ENCODE results near the gene PDGFC. TPM values are rescaled to one million over a fixed set of nuclear protein-coding genes. Genes with fewer than 3 reads are reported as not detected.

PDGFC gene
- total RNA-seq, 1 experiment from 2014 or later = 4.5 TPM

DNA sequence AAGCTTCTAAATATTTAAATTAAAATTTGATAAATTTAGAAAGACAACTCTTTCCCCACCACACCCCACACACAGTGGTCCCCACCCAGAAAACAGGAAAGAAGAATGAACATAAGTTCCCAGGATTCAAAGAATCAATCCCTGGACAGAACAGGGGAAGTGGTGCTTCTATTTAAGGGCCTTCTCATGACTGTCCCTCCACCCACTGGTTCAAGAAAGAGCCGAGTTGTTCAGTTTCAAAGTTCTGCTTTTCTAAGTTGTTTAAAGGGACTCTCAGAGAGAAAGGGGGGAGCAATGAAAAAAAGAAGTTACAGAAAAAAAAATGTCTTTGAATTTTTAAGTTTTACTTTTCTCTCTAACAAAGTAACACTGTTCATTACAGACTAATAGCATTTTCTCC is 195.8 kb downstream of the PDGFC start:
- DNase-seq = no peak
- Mint-ChIP-seq H3K4me1 (peaks cover 10 to 24% of the 10 kb centered on the region in 2 experiments), H3K27ac (no peak overlapping the region), H3K27me3 (ENCODE audit: low read depth) (no peaks in the 10 kb centered on the region), H3K4me3 (no peak overlapping the region), H3K9me3 (no peaks in the 10 kb centered on the region), H3K36me3 (ENCODE audit: insufficient read depth in 1 of 3, low read depth in 3 of 3) (no peaks in the 10 kb centered on the region)
- Histone ChIP-seq H3T11ph (ENCODE audit: low read length) (no peak overlapping the region), H2BK5ac (ENCODE audit: insufficient read length, low read length) (no peak overlapping the region), H3K9me3 (ENCODE audit: control insufficient read depth, low read depth, low read length) (no peaks in the 10 kb centered on the region), H4K20me1 (ENCODE audit: control insufficient read depth, insufficient read depth, insufficient read length) (no peaks in the 10 kb centered on the region), H3K14ac (ENCODE audit: insufficient read depth, low read length) (no peak overlapping the region), H3K23ac (ENCODE audit: insufficient read length, low read depth, low read length) (no peak overlapping the region), H2BK15ac (ENCODE audit: low read depth, low read length) (no peak overlapping the region), H2AK5ac (ENCODE audit: insufficient read length, low read length) (no peak overlapping the region), H3K56ac (ENCODE audit: insufficient read length, low read depth, low read length) (no peak overlapping the region), H3K27ac (ENCODE audit: insufficient read length, low read depth, low read length) (no peak overlapping the region), H3K79me1 (ENCODE audit: insufficient read depth, low read depth, low read length, poor library complexity, severe bottlenecking) (no peaks in the 10 kb centered on the region), H2AFZ (ENCODE audit: low read length) (no peak overlapping the region), H3K9ac (ENCODE audit: extremely low read depth, insufficient read length, low read length) (no peak overlapping the region), H2BK20ac (ENCODE audit: low read depth, low read length, poor library complexity, severe bottlenecking) (no peak overlapping the region), H3K4ac (ENCODE audit: low read depth, low read length) (no peak overlapping the region), H3K23me2 (ENCODE audit: insufficient read length, low read depth, low read length, poor library complexity, severe bottlenecking) (no peaks in the 10 kb centered on the region), H3K4me2 (ENCODE audit: insufficient read depth, insufficient read length, low read length) (no peak overlapping the region), H4K8ac (replicated peaks; ENCODE audit: insufficient read length, low read depth, low read length) (no peak overlapping the region), H4K5ac (ENCODE audit: insufficient read length, low read depth, low read length) (no peak overlapping the region), H3K27me3 (ENCODE audit: insufficient read depth, low read length) (no peaks in the 10 kb centered on the region), H2BK120ac (ENCODE audit: low read depth, low read length, poor library complexity, severe bottlenecking) (no peak overlapping the region), H4K91ac (ENCODE audit: insufficient read length, low read depth, low read length) (no peak overlapping the region), H3K4me1 (ENCODE audit: insufficient read depth, low read length) (no peaks in the 10 kb centered on the region; the same call in 1 of the 2 replicates), H2BK12ac (ENCODE audit: insufficient read length, low read depth, low read length) (no peak overlapping the region), H3K79me2 (ENCODE audit: insufficient read depth, low read length) (no peaks in the 10 kb centered on the region), H3K18ac (ENCODE audit: insufficient read length, low read depth, low read length) (no peak overlapping the region)
- WGBS (ENCODE audit: extremely low coverage, insufficient read length, low lambda C conversion rate) = no CpG with 5 or more reads among the region's 1 CpG
- TF ChIP-seq, protein P1, sequence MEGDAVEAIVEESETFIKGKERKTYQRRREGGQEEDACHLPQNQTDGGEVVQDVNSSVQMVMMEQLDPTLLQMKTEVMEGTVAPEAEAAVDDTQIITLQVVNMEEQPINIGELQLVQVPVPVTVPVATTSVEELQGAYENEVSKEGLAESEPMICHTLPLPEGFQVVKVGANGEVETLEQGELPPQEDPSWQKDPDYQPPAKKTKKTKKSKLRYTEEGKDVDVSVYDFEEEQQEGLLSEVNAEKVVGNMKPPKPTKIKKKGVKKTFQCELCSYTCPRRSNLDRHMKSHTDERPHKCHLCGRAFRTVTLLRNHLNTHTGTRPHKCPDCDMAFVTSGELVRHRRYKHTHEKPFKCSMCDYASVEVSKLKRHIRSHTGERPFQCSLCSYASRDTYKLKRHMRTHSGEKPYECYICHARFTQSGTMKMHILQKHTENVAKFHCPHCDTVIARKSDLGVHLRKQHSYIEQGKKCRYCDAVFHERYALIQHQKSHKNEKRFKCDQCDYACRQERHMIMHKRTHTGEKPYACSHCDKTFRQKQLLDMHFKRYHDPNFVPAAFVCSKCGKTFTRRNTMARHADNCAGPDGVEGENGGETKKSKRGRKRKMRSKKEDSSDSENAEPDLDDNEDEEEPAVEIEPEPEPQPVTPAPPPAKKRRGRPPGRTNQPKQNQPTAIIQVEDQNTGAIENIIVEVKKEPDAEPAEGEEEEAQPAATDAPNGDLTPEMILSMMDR (conservative IDR thresholded peaks at IDR 0.05) = no peak
